Activated T-cell treated with anti-CD3 and anti-CD28 coated beads, Interleukin-2, amount 50 U/mL, for 72 hours (primary cell): ENCODE data around the gene CARS1. TPM values are rescaled to one million over a fixed set of nuclear protein-coding genes. Genes with fewer than 3 reads are reported as not detected.

ENCODE experiments used
- ATAC-seq, 2 donors: fragments of 150-1000 bp; cut with Tn5 transposase; replicated peaks in 1 of 2; 2 replicates each; pipeline ENCODE4 v1.10.0; 2021; ENCODE audit warnings: moderate library complexity in 2 of 2, mild to moderate bottlenecking in 1 of 2
- DNase-seq, 2 donors: peaks; one replicate each; pipeline ENCODE4 v3.0.0; 2021 to 2022; ENCODE audit warnings: mixed read lengths in 1 of 2
- H3K27ac Mint-ChIP-seq: one replicate; pipeline ENCODE4 v1.8.0; 2022; ENCODE audit warnings: mild to moderate bottlenecking, moderate library complexity, mixed read lengths
- H3K27me3 Mint-ChIP-seq: one replicate; pipeline ENCODE4 v1.8.0; 2022; ENCODE audit warnings: low read depth, mixed read lengths
- H3K36me3 Mint-ChIP-seq, 2 donors: one replicate each; pipeline ENCODE4 v1.8.0; 2022; ENCODE audit warnings: mixed read lengths in 2 of 2, mild to moderate bottlenecking in 1 of 2; ENCODE audit not compliant: insufficient read depth in 2 of 2
- H3K4me1 Mint-ChIP-seq: one replicate; pipeline ENCODE4 v1.8.0; 2022; ENCODE audit warnings: low read depth, mixed read lengths
- H3K4me3 Mint-ChIP-seq, 2 donors: one replicate each; pipeline ENCODE4 v1.8.0; 2022; ENCODE audit warnings: mild to moderate bottlenecking in 2 of 2, mixed read lengths in 2 of 2, moderate library complexity in 2 of 2
- H3K9me3 Mint-ChIP-seq, 2 donors: one replicate each; pipeline ENCODE4 v1.8.0; 2022; ENCODE audit warnings: mixed read lengths in 2 of 2
- total RNA-seq, 2 donors: library from RNA; stranded (reverse); gene quantifications; one replicate each; pipeline ENCODE4 v1.2.3, GENCODE V29; 2022

CARS1 gene
- total RNA-seq, 2 donors from 2014 or later: 217 to 224 TPM

DNA sequence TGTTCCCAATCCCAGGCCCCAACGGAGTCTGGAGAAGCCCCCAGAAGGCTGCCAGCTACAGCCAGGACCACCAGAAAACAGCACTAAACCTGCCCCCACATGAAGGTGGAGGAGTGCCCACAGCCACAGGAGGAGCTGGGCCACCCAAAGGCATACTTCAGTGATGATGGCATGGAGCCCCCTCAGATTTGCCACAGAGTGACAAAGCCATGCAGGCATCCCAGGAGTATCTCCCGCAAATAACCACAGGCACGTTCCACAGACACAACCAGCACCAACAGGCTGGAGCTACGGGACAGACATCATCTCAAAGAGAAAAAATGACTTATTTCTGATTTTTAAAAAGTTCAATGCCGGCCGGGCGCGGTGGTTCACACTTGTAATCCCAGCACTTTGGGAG lies 10.6 kb downstream of the CARS1 start:
- ATAC-seq: no peak
- DNase-seq: no peak
- no peak overlapping the region for H3K27ac Mint-ChIP-seq
- peaks cover 26% of the 10 kb centered on the region for H3K4me1 Mint-ChIP-seq
- H3K27me3 Mint-ChIP-seq: no peaks in the 10 kb centered on the region
- H3K9me3 Mint-ChIP-seq: no peaks in the 10 kb centered on the region
- H3K36me3 Mint-ChIP-seq: peaks cover 6 to 14% of the 10 kb centered on the region in 2 donors
- H3K4me3 Mint-ChIP-seq: no peak overlapping the region

DNA sequence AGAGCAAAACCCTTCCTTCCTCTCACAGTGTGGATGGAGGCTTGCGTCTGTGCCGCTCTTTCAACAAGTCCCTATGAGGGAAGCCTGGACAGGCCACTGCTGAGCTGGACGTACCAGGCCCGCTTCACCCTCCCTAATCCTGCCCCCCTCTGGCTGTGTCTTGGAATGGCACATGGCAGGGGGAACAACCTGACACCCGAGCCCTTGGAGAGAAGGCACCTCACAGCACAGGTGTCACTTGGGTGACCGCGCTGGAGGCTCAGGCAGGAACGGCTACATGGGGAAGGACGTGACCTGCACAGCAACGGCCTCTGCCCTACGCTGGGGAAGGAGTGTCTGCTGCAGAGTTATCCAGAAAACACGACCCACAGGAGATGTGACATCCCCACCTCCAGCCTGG lies 11.0 kb downstream of the CARS1 start:
- H3K9me3 Mint-ChIP-seq: no peaks in the 10 kb centered on the region

GRCh38 chr11:3044915-3045314 lies 12.3 kb downstream of the CARS1 start:
- H3K9me3 Mint-ChIP-seq: no peaks in the 10 kb centered on the region
- H3K4me1 Mint-ChIP-seq: peaks cover 9% of the 10 kb centered on the region
- H3K27me3 Mint-ChIP-seq: no peaks in the 10 kb centered on the region
- no peak overlapping the region for H3K27ac Mint-ChIP-seq
- H3K36me3 Mint-ChIP-seq: peaks cover 9 to 21% of the 10 kb centered on the region in 2 donors
- DNase-seq: no peak
- no peak overlapping the region for H3K4me3 Mint-ChIP-seq
- no peak for ATAC-seq

More for the DNA sequence above, 11.0 kb downstream of the CARS1 start:
- Mint-ChIP-seq H3K27ac (no peak overlapping the region), H3K36me3 (peaks cover 9 to 16% of the 10 kb centered on the region in 2 donors), H3K4me1 (peaks cover 21% of the 10 kb centered on the region), H3K27me3 (no peaks in the 10 kb centered on the region), H3K4me3 (no peak overlapping the region)
- ATAC-seq (no peak), DNase-seq (no peak)

DNA sequence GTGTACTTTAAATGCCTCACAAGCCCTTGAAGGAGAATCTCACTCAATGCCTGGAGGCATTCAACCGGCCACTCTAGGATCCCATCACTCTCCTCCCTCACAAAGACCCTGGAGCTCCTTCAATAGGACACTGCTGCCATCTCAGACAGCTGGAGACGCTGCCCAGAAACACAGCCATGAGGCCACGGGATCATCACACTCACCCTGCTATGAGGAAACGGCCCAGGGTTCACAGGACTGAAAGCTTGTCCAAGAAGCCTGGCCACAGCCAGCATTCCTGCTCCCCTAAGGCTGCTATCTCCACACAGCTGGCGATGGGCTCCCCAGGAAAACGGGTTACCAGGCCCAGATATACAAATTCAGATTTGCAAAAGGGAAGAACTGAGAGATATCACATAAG lies 13.2 kb downstream of the CARS1 start:
- Mint-ChIP-seq H3K36me3 (peaks cover 9 to 17% of the 10 kb centered on the region in 2 donors), H3K27ac (no peak overlapping the region)

DNA sequence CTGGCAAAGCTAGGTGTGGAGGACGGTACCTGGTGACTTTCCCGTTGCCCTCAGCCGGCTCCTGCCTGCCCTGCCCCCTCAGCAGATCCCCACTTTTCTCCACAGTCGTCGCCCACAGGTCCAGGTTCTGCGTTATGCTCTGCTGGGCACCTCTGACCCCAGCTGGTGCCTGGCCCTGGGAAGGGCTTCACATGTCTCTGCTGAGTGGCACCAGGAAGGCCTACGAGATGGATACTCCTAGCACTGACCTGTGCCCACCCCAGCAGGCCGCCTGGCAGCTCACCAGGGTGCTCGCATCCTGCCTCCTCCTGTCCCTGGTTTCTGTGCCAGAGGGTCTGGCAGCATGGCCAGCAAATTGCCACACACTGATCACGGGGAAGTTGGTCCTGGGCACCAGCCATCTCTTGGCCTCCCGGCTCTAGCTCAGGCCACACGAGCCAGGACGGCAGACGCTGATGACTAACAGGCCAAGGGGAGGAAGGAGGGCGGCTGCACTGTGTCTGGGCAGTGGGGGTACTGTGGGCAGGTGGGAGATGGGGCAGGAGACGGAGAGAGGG lies 13.8 kb downstream of the CARS1 start:
- Mint-ChIP-seq H3K36me3 (peaks cover 11 to 17% of the 10 kb centered on the region in 2 donors), H3K9me3 (no peaks in the 10 kb centered on the region), H3K4me3 (no peak overlapping the region), H3K27ac (no peak overlapping the region), H3K4me1 (no peaks in the 10 kb centered on the region), H3K27me3 (no peaks in the 10 kb centered on the region)
- ATAC-seq (no peak), DNase-seq (no peak)

More for the DNA sequence above, 13.2 kb downstream of the CARS1 start:
- no peak for DNase-seq
- Mint-ChIP-seq H3K4me1 (no peaks in the 10 kb centered on the region), H3K4me3 (no peak overlapping the region), H3K27me3 (no peaks in the 10 kb centered on the region), H3K9me3 (no peaks in the 10 kb centered on the region)
- no peak for ATAC-seq

DNA sequence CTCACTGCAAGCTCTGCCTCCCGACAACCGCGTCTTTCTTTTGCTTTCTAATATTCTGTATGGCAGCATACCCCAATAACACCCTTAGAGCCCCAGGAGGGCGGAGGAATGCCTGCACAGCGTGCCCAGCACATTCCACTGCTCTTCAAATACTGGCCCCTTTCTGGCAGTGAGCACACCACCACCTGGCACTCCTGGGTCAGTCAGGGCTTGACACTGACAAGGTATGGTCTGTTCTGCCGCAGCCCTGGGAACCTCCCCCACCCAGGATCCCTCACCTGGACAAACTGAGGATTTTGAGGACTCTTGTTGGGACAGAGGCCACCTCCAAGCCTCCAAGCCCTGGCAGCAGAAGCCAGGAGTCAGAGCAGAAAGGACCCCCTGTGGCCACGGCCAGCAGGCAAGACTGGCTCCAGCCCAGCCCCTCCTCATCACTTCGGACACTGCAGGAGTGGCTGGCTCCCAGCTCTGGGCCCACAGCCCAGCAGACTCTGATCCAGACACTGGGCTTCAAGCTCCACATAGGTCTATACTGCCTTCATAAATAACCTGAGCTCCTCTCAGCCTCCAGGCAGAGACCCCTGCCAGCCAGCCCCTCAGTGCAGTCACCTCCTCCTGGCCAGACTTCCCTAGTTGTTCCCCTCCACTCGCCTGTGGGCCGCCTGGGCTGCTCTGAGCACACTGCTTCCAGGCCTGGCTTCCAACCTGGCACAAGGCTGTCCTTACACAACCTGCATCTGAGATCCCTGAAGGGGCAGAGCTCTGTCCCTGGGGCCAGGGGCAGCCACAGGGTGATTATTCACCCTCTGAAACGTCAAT lies 14.5 kb downstream of the CARS1 start:
- Mint-ChIP-seq H3K27me3 (no peaks in the 10 kb centered on the region), H3K27ac (peak overlapping the region; percentile 68), H3K4me1 (peaks cover 5% of the 10 kb centered on the region), H3K36me3 (peaks cover 11 to 17% of the 10 kb centered on the region in 2 donors), H3K4me3 (no peak overlapping the region), H3K9me3 (no peaks in the 10 kb centered on the region)
- ATAC-seq (no peak), DNase-seq (no peak)

- H3K27me3 Mint-ChIP-seq: no peaks in the 10 kb centered on the region
- DNase-seq: no peak
- no peak for ATAC-seq
- peaks cover 11 to 20% of the 10 kb centered on the region in 2 donors for H3K36me3 Mint-ChIP-seq
- H3K27ac Mint-ChIP-seq: no peak overlapping the region
- no peak overlapping the region for H3K4me3 Mint-ChIP-seq
- H3K4me1 Mint-ChIP-seq: peaks cover 13% of the 10 kb centered on the region
- H3K9me3 Mint-ChIP-seq: no peaks in the 10 kb centered on the region
These were observed 15.4 kb downstream of the CARS1 start for GRCh38 chr11:3041699-3042441.

DNA sequence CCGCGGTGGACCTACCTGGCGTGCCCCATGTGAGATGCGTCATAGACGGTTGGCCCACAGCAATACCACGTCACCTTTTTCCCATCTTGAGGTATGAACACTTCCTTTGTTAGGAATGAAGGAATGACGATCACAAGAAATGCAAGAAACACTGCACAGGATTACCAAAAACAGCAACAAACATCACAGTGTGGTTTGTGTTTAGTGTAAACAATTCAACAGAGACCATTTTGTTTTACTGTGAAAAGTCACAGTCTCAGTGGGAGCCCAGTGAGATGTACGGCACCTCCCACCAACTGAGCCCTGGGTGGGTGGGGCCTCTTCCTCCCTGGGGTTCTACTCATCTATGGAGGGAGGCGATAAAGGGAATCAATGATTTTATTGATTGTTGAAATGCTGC lies 16.3 kb downstream of the CARS1 start:
- no peak for DNase-seq
- H3K36me3 Mint-ChIP-seq: peaks cover 13 to 29% of the 10 kb centered on the region in 2 donors
- H3K4me1 Mint-ChIP-seq: peaks cover 14% of the 10 kb centered on the region
- ATAC-seq: no peak
- no peak overlapping the region for H3K27ac Mint-ChIP-seq
- no peak overlapping the region for H3K4me3 Mint-ChIP-seq
- no peaks in the 10 kb centered on the region for H3K27me3 Mint-ChIP-seq
- H3K9me3 Mint-ChIP-seq: no peaks in the 10 kb centered on the region

- no peaks in the 10 kb centered on the region for H3K9me3 Mint-ChIP-seq
- no peaks in the 10 kb centered on the region for H3K27me3 Mint-ChIP-seq
- H3K4me3 Mint-ChIP-seq: no peak overlapping the region
- H3K36me3 Mint-ChIP-seq: peaks cover 15 to 32% of the 10 kb centered on the region in 2 donors
- DNase-seq: no peak
- no peak overlapping the region for H3K27ac Mint-ChIP-seq
- peaks cover 14% of the 10 kb centered on the region for H3K4me1 Mint-ChIP-seq
- ATAC-seq: no peak
These were observed 19.3 kb downstream of the CARS1 start for GRCh38 chr11:3037945-3038271.

DNA sequence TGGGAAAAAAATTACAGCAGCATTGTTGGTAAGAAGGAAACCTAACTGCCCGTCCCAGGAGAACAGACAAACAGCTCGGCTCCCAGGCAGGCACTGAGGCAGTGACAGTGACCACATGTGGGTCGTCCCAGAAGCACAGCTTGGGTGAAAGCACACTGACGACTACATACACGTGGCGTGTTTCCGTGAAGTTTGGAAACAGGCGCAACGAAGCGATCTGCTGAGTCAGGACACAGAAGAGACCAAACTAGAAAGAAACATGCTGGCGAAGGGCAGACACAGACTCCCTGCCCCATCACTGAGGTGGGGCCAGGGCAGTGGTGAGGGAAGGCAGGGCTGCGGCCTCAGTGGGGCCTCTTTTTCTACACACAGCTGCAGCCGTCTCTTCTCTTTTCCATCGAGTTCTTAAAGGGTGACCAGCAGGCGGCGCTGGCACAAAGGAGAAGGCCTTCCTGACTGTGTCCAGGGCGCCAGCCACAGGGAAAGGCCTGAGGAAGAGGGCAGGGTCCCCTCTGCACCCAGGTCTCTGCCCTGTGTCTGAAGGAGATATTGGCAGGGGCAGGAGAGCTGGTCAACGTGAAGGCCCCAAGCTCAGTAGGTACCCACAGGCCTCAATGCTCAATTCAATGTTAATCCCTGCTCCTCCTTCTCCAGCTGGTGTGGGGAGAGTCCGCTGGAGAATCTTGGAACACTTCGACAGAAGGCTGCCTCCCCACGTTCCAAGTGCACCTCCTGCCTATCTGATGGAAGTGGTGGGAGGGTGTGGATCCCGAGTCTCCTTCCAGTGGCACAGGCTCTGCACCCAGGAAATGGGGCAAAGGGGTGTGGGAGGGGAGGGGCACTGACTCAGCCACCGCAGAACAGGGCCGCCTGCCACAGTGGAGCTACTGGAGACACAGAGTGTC lies 19.9 kb downstream of the CARS1 start:
- Mint-ChIP-seq H3K9me3 (no peaks in the 10 kb centered on the region), H3K27me3 (no peaks in the 10 kb centered on the region), H3K36me3 (peaks cover 15 to 35% of the 10 kb centered on the region in 2 donors), H3K4me1 (peaks cover 14% of the 10 kb centered on the region), H3K27ac (no peak overlapping the region), H3K4me3 (no peak overlapping the region)
- ATAC-seq: peak; percentile 78 to 87
- DNase-seq: peak; percentile 42

DNA sequence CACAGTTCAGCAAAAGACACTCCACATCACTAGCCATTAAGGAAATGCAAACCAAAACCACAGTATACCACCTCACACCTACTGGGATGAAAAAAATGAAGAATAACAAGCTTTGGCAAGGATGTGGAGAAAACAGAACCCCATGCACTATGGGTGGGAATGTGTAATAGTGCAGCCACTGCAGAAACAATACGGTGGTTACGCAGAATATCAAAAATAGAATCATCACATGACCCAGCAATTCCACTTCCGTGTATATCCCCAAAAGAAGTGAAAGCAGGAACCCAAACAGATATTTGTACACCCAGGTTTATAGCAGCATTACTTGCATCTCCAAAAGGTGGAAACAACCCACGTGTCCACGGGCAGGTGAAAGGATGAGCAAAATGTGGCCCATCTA lies 20.8 kb downstream of the CARS1 start:
- H3K4me3 Mint-ChIP-seq: no peak overlapping the region
- H3K27ac Mint-ChIP-seq: no peak overlapping the region
- ATAC-seq: no peak

DNA sequence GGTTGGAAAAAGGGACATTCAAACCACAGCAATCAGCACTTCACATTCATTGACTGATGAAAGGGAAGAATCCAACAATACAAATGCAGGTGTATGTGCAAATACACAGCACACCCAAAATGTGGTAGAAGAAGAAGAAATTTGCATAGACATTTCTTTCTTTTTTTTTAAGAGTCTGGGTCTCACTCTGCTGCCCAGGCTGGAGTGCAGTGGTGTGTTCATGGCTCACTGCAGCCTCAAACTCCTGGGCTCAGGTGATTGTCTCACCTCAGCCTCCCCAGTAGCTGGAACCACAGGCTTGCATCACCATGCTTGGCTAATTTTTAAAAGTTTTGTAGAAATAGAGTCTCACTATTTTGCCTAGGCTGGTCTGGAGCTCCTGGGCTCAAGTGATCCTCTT lies 21.9 kb downstream of the CARS1 start:
- Mint-ChIP-seq H3K4me3 (no peak overlapping the region), H3K4me1 (peaks cover 14% of the 10 kb centered on the region), H3K27me3 (no peaks in the 10 kb centered on the region), H3K36me3 (peaks cover 12 to 35% of the 10 kb centered on the region in 2 donors), H3K27ac (no peak overlapping the region), H3K9me3 (no peaks in the 10 kb centered on the region)
- DNase-seq: no peak
- ATAC-seq: no peak

More for the DNA sequence above, 20.8 kb downstream of the CARS1 start:
- no peak for DNase-seq
- Mint-ChIP-seq H3K4me1 (peaks cover 14% of the 10 kb centered on the region), H3K27me3 (no peaks in the 10 kb centered on the region), H3K9me3 (no peaks in the 10 kb centered on the region), H3K36me3 (peaks cover 12 to 29% of the 10 kb centered on the region in 2 donors)
